Tibial nerve (tissue), 4 donors: ENCODE measurements around the gene CRY1. TPM values are rescaled to one million over a fixed set of nuclear protein-coding genes. Genes with fewer than 3 reads are reported as not detected.
A peak's percentile ranks its signal among the peaks of the same experiment; 100 is the strongest.

ENCODE experiments used
- DNase-seq, 2 donors: peaks; one replicate each; pipeline ENCODE4 v3.0.0-alpha.2; 2019; ENCODE audit warnings: low spot score in 2 of 2
- H3K27ac ChIP-seq, 4 donors: fragments of 200-600 bp; sonication (generic) in 3 of 4; one replicate each; pipeline ENCODE4 v1.5.1; 2017 to 2019; ENCODE audit warnings: mild to moderate bottlenecking in 1 of 4
- H3K27me3 ChIP-seq, 2 donors: fragments of 200-600 bp; sonication (generic) in 1 of 2; one replicate each; pipeline versions ENCODE4 v1.5.1 to v1.6.0; 2017 to 2019
- H3K36me3 ChIP-seq, 3 donors: fragments of 200-600 bp; sonication (generic); one replicate each; pipeline ENCODE4 v1.5.1; 2018 to 2019
- H3K4me1 ChIP-seq, 4 donors: fragments of 200-600 bp; sonication (generic) in 3 of 4; one replicate each; pipeline ENCODE4 v1.5.1; 2017 to 2019
- H3K4me3 ChIP-seq, 4 donors: fragments of 200-600 bp; sonication (generic) in 3 of 4; one replicate each; pipeline ENCODE4 v1.5.1; 2017 to 2019; ENCODE audit warnings: mild to moderate bottlenecking in 1 of 4, moderate library complexity in 1 of 4
- H3K9me3 ChIP-seq, 4 donors: fragments of 200-600 bp; sonication (generic) in 3 of 4; one replicate each; pipeline ENCODE4 v1.5.1; 2017 to 2019
- EP300 ChIP-seq, 2 donors: sonication (generic); formaldehyde crosslinking; IDR thresholded peaks; one replicate each; pipeline ENCODE4 v1.6.1; 2017; ENCODE audit warnings: antibody characterized with exemption in 2 of 2, mild to moderate bottlenecking in 1 of 2
- POLR2A ChIP-seq, 2 donors: fragments of 450-650 bp; IDR thresholded peaks; one replicate each; pipeline ENCODE4 v1.6.1; 2017; ENCODE audit warnings: antibody characterized with exemption in 2 of 2, mild to moderate bottlenecking in 2 of 2, moderate library complexity in 2 of 2
- WGBS, 2 donors: methylation state at CpG; one replicate each; pipeline ENCODE4 v1.1.5; 2018; 5-methylcytosine and 5-hydroxymethylcytosine counted together
- total RNA-seq, 4 donors: library from RNA; depleted of rRNA; stranded (reverse); fragments of >200 nt; gene quantifications; one replicate each; pipeline ENCODE4 v1.1.0, GENCODE V29; 2016
- TF ChIP-seq, protein P1 (sequence below), 5 experiments: fragments of 200-600 bp in 3 of 5; fragments of 450-650 bp in 2 of 5; sonication (generic) in 3 of 5; IDR thresholded peaks; one replicate each; pipeline ENCODE4 v1.5.1; 2016 to 2019; ENCODE audit warnings: antibody characterized with exemption in 5 of 5, mild to moderate bottlenecking in 3 of 5, moderate library complexity in 2 of 5

CRY1 gene
- total RNA-seq, 4 donors from 2014 or later, result 16.3 to 36.3 (median 24.4) TPM

DNA sequence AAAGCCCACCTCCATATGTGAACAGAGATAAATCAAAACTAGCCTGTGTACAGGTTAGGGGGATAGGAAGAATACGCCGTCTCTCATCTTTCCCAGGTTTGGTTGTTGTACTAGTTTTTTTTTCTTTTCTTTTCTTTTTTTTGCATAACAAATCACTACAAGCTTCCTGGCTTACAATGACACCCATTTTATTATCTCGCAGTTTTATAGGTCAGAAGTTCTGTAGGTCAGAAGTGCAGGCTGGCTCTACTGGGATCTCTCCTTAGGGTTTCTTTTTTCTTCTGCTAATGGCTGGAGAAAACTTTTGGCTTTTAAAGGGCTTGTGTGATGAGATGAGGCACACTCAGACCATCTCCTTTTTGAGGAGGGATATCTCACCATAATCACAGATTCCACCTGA is 25.7 kb upstream of the CRY1 start:
- 40 to 55% methylated on average over 3 of the region's 3 CpGs for WGBS, 2 donors

DNA sequence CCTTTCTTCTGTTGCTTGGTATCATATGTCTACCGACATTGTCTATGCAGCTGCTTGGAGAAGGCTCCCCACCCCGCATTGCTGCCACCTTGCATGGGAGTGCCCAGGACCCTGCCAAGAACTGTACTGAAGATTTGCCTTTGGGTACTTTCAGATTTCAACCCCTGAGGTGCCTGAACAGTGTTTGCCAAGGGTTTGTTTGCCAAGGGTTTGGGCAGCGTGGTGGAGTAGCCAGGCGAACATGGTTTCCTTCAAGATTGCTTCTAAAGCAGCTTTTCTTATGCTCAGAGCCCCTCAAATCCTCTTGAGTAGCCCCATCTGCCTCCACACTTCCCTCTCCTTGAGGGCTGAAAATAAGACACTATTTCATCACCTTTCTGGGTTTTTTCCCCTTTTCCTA is 25.3 kb upstream of the CRY1 start:
- Histone ChIP-seq H3K9me3 (no peaks in the 10 kb centered on the region), H3K4me1 (no peaks in the 10 kb centered on the region), H3K36me3 (no peaks in the 10 kb centered on the region), H3K27ac (no peak overlapping the region), H3K27me3 (peaks cover 0 to 20% of the 10 kb centered on the region in 2 donors), H3K4me3 (no peak overlapping the region)
- DNase-seq, result no peak
- TF ChIP-seq, protein P1, sequence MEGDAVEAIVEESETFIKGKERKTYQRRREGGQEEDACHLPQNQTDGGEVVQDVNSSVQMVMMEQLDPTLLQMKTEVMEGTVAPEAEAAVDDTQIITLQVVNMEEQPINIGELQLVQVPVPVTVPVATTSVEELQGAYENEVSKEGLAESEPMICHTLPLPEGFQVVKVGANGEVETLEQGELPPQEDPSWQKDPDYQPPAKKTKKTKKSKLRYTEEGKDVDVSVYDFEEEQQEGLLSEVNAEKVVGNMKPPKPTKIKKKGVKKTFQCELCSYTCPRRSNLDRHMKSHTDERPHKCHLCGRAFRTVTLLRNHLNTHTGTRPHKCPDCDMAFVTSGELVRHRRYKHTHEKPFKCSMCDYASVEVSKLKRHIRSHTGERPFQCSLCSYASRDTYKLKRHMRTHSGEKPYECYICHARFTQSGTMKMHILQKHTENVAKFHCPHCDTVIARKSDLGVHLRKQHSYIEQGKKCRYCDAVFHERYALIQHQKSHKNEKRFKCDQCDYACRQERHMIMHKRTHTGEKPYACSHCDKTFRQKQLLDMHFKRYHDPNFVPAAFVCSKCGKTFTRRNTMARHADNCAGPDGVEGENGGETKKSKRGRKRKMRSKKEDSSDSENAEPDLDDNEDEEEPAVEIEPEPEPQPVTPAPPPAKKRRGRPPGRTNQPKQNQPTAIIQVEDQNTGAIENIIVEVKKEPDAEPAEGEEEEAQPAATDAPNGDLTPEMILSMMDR (IDR thresholded peaks at IDR 0.05), result no peak
- no peak for TF ChIP-seq POLR2A (IDR thresholded peaks at IDR 0.05)
- TF ChIP-seq EP300 (IDR thresholded peaks at IDR 0.05), result no peak
- WGBS, 2 donors, result 88 to 95% methylated on average over 4 of the region's 4 CpGs

More for the DNA sequence above, 25.7 kb upstream of the CRY1 start:
- no peaks in the 10 kb centered on the region for H3K9me3 ChIP-seq
- H3K4me3 ChIP-seq, result no peak overlapping the region
- H3K27ac ChIP-seq, result no peak overlapping the region
- no peaks in the 10 kb centered on the region for H3K4me1 ChIP-seq
- H3K27me3 ChIP-seq, result peaks cover 0 to 22% of the 10 kb centered on the region in 2 donors
- DNase-seq, result no peak
- TF ChIP-seq EP300 (IDR thresholded peaks at IDR 0.05) (no peak), POLR2A (IDR thresholded peaks at IDR 0.05) (no peak)
- TF ChIP-seq, protein P1 (IDR thresholded peaks at IDR 0.05), result no peak
- H3K36me3 ChIP-seq, result no peaks in the 10 kb centered on the region

DNA sequence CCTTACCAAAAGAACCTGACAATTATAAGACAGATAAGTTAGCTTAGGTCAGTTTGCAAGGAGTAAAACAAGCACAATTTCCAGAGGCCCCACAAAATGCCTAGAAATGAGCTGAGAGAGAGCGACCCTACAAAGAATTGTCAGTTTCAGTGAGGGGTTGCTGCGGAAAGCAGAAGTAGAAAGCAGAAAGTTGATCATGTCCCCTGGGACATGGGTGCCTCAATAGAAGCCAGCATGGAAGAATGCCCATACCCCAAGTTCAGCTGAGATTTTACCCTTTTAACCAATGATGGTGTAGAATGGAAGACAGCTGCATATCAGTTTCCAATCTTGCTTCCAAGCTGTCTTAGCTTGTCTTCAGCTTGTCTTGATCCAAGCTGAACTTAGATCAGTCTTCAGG is 21.8 kb upstream of the CRY1 start:
- WGBS, 2 donors, result 87 to 96% methylated on average over 2 of the region's 2 CpGs
- Histone ChIP-seq H3K4me1 (peaks cover 0 to 7% (median 0%) of the 10 kb centered on the region in 4 donors), H3K27me3 (no peaks in the 10 kb centered on the region), H3K27ac (no peak overlapping the region), H3K9me3 (no peaks in the 10 kb centered on the region), H3K4me3 (no peak overlapping the region), H3K36me3 (no peaks in the 10 kb centered on the region)
- TF ChIP-seq, protein P1 (IDR thresholded peaks at IDR 0.05), result no peak
- no peak for TF ChIP-seq POLR2A (IDR thresholded peaks at IDR 0.05)
- DNase-seq, result no peak

DNA sequence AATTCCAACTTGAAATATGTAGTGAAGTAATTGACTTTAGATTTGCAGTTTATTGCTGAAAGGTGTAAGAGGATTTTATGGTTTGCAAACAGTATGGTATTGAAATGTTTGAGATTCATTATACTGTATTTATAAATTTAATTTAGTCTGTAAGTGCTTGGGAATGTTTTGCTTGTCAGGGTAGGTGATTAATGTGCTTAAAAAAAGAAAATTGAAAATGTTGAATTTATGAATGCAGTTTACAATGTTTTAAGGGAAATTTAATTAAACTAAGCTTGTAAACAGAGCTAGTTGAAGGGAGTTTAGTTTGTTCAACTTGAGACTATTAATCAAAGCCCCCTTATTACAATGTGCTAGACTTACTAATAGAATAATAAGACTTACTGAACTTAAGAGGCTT is 18.0 kb upstream of the CRY1 start:
- TF ChIP-seq POLR2A (IDR thresholded peaks at IDR 0.05) (no peak), EP300 (IDR thresholded peaks at IDR 0.05) (no peak)
- TF ChIP-seq, protein P1 (IDR thresholded peaks at IDR 0.05), result no peak
- H3K36me3 ChIP-seq, result no peaks in the 10 kb centered on the region
- H3K27ac ChIP-seq, result no peak overlapping the region
- no peak overlapping the region for H3K4me3 ChIP-seq
- DNase-seq, result no peak
- no peaks in the 10 kb centered on the region for H3K9me3 ChIP-seq
- H3K27me3 ChIP-seq, result no peaks in the 10 kb centered on the region
- peaks cover 0 to 12% (median 0%) of the 10 kb centered on the region in 4 donors for H3K4me1 ChIP-seq

DNA sequence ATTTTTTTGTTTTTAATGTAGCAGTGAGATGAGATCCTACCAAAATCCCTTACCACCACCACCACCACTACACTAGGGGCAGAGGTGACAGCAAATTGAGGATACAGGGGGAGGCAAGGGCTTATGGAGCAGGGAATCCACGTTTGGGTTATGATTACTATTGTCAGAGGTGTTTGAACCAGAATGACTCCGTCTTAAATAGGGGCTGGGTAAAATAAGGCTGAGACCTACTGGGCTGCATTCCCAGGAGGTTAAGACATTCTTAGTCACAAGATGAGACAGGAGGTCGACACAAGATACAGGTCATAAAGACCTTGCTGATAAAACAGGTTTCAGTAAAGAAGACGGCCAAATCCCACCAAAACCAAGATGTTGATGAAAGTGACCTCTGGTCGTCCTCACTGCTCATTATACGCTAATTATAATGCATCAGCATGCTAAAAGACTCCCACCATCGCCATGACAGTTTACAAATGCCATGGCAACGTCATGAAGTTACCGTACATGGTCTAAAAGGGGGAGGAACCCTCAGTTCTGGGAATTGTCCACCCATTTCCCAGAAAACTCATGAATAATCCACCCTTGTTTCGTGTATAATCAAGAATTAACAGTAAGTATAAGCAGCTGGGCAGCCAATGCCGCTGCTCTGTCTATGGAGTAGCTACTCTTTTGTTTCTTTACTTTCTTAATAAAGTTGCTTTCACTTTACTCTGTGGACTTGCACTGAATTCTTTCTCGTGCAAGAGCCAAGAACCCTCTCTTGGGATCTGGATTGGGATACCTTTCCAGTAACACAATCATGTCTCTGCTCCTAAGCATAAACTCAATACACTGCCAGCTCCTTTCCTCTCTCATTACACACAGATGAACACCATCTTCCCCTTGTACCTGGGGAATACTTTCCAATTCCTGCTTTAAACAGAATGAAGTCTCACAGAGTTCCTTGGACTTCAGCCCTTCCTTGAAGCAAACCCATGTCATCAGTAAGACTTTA is 16.7 kb upstream of the CRY1 start:
- no peak for TF ChIP-seq EP300 (IDR thresholded peaks at IDR 0.05)
- TF ChIP-seq, protein P1 (IDR thresholded peaks at IDR 0.05), result no peak
- TF ChIP-seq POLR2A (IDR thresholded peaks at IDR 0.05), result no peak
- H3K36me3 ChIP-seq, result no peaks in the 10 kb centered on the region
- no peaks in the 10 kb centered on the region for H3K9me3 ChIP-seq
- H3K27me3 ChIP-seq, result no peaks in the 10 kb centered on the region
- peak overlapping the region in 1 of 4 donors; percentile 3 for H3K27ac ChIP-seq
- H3K4me1 ChIP-seq, result peaks cover 0 to 12% (median 0%) of the 10 kb centered on the region in 4 donors
- 63 to 64% methylated on average over 12 of the region's 12 CpGs for WGBS, 2 donors
- H3K4me3 ChIP-seq, result peak overlapping the region in 1 of 4 donors; percentile 26
- DNase-seq, result no peak
